ENCODE measurements around the gene RAF1. TPM values are rescaled to one million over a fixed set of nuclear protein-coding genes. Genes with fewer than 3 reads are reported as not detected.
"Not testable (repeated sequence)": the region's sequence is repeated elsewhere in the genome, so short reads cannot be mapped to it uniquely, and the experiment has no call there.

Gene RAF1
- 10 to 100 TPM; 64.6 to 66.9 TPM for total RNA-seq

DNA sequence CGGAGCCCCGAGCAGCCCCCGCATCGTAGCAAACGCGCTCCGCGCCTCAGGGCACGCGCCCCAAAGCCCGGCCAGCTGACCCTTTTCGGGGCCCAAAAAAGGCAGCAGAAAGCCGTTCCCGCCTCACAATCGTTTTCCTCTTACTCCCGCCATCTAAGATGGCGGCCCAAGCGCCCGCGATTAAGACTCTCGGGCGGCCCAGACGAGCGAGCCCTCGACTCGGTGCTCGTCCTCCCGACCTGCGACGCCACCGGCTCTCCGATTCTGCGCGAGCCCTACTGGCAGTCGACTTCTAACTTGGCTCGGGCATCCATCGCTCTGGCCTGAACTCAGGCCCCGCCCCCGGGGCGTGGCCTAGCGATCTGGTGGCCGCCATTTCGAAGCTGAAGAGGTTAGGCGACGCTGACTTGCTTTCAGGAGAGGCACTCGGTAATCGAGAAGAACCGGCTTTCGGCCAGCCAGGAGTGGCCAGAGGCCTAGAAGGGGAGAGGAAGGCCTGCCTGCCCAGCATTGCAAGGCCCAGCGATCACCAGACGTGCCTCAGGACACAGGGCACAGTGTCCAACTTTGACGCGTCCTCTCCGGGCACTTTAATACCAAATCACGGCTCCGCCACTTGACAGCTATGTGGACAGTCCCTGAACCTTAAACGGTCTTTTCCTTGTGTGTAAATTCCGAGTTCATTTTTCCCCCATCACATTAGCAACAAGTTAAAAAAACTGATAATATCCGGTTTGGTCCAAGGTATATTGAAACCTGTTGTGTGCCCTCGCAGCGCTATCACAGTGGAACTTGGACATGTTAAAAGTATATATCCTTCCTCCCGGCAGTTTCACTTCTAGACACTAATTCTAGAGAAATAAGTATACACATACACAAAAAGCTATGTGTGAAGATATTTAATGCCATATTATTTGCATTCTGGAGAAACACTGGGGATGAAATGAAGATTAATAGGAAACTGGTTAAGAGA lies at the start of gene RAF1:
TSS of gene RAF1 (minus strand) at position 182 of the 973 bp plus-strand sequence. CDS start 45,396 bp downstream, outside the sequence.
- ChIA-PET POLR2A (interaction anchor here (0.7 to 2.9 kb wide), 7 partner anchors 15 to 180 kb away, joined by 3 to 16 read pairs (median 3); partner anchors contain the start of genes RPL32 and TSEN2), CTCF (interaction anchor here (1.0 to 1.9 kb wide), 3 partner anchors 63 to 178 kb away, joined by 3 to 4 read pairs (median 4); no protein-coding TSS in a partner anchor)
- H3K36me3 Mint-ChIP-seq, result peaks cover 4% of the 10 kb centered on the region
- H3K4me3 Mint-ChIP-seq, result peak within 1 kb of the TSS; percentile 88
- no peaks in the 10 kb centered on the region for H3K27me3 Mint-ChIP-seq
- intact Hi-C loops (cut with micrococcal nuclease), result loop anchor here (1.0 to 10.0 kb wide), 8 partner anchors 37 to 469 kb away; partner anchors contain the start of genes RPL32 and TSEN2
- H3K9me3 Mint-ChIP-seq, result no peaks in the 10 kb centered on the region
- peak; percentile 98 for DNase-seq
- peaks cover 29% of the 10 kb centered on the region for H3K4me1 Mint-ChIP-seq (ENCODE audit: low read depth)
- peak within 1 kb of the TSS; percentile 87 for H3K27ac Mint-ChIP-seq

DNA sequence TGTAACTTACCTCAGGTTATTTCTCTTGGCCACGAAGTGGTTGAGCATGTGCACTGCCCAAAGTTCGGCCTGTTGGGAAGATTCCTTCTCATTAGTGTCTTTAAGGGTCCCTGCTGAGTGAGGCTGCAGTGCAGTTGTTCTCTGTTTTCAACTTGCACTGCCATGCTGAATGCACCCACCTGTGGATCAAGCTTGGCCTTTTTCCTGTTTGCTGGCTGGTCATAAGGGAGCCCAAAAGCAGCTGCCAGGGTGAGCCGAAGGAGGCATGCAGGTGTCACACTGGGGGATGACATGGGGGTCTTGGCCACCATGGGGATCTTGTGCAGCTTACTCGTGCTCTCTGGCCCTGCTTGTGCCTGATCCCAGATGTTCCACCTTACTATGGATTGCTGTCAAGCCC lies 46.1 kb upstream of the RAF1 start:
- no peak for DNase-seq
- CTCF ChIA-PET, result interaction anchor here (0.9 to 1.0 kb wide), 2 partner anchors 10 to 535 kb away, joined by 3 to 4 read pairs; no protein-coding TSS in a partner anchor
- Mint-ChIP-seq H3K4me3 (no peak overlapping the region), H3K4me1 (ENCODE audit: low read depth) (no peaks in the 10 kb centered on the region), H3K27ac (no peak overlapping the region), H3K27me3 (peaks cover 3% of the 10 kb centered on the region), H3K9me3 (no peaks in the 10 kb centered on the region), H3K36me3 (no peaks in the 10 kb centered on the region)
- POLR2A ChIA-PET, result no interaction called here
- intact Hi-C loops (cut with micrococcal nuclease), result no loop called here

DNA sequence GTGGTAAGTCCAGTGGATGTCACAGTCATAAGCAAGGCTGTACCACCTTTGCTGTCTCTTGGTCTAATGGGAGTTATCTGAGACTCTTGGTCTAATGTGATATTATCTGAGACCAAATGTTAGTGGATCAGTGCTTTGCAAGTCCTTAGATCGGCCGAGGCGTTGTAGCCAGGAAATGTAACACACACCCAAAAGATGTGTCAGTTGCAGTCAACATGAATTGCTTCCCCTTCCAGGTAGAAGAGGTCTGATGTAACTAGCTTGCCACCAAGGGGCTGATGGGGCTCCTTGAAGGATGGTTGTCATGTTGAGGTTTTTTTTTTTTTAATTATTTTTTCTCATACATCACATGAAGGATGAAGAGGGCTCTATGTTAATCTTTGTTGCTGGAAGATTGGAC lies 45.4 kb upstream of the RAF1 start:
- peaks cover 3% of the 10 kb centered on the region for H3K27me3 Mint-ChIP-seq
- H3K9me3 Mint-ChIP-seq, result no peaks in the 10 kb centered on the region
- CTCF ChIA-PET, result interaction anchor here (0.6 to 2.2 kb wide), 4 partner anchors 10 to 534 kb away, joined by 3 to 6 read pairs (median 4); no protein-coding TSS in a partner anchor
- no peak overlapping the region for H3K4me3 Mint-ChIP-seq
- intact Hi-C loops (cut with micrococcal nuclease), result loop anchor here (5.0 kb wide), 1 partner anchor 183 kb away; no protein-coding TSS in a partner anchor
- POLR2A ChIA-PET, result no interaction called here
- no peak for DNase-seq
- no peaks in the 10 kb centered on the region for H3K4me1 Mint-ChIP-seq (ENCODE audit: low read depth)
- no peak overlapping the region for H3K27ac Mint-ChIP-seq
- no peaks in the 10 kb centered on the region for H3K36me3 Mint-ChIP-seq

DNA sequence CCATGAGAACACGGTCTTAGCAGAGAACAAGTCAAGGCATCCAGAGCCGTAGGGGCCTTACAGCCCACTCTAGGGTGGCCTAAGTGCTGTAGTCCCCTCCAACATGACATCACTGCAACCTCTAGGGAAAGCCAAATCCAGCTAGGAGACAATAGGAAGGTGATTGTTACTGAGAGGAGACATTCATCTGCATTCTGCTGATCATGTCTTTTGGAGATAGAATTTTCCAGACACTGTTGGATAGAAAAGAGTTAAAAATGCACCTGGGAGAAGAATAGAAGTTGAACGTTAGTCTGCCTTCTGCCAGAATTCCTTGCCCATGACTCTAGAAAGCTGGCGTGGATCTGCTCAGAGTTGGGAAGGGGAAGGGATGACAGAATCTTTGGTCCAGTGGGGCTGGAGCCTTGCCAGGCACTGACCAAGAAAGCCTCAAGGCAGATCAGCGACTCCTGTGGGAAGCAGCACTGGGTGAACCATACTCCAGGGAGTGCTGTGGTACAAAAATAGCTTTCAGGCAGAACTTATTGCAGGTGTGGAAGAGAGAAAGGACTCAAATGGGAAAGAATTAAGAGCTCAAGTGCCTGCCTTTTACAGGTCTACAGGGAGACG lies 44.8 kb upstream of the RAF1 start:
- POLR2A ChIA-PET, result no interaction called here
- intact Hi-C loops (cut with micrococcal nuclease), result loop anchor here (5.0 kb wide), 1 partner anchor 184 kb away; no protein-coding TSS in a partner anchor
- no peak overlapping the region for H3K27ac Mint-ChIP-seq

DNA sequence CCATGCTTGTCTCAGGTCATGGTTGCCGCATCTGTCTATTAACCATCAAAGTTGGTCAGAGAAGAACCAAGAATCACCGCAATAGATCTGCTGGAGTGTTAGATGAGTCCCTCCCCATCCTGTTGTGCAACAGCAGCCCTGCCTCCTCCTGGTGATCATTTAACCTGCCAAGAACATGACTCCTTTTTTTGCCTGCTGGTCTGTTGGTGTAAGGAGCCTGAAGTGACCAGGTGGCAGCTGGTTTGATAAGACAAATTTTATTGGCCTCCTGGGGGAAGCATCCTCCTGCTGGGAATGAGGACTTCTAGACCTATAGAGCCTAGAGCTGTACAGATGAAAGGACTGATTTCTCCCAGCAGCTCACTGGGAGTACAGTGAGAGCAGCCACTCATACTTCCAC lies 43.5 kb upstream of the RAF1 start:
- Mint-ChIP-seq H3K9me3 (no peaks in the 10 kb centered on the region), H3K36me3 (no peaks in the 10 kb centered on the region), H3K4me3 (no peak overlapping the region), H3K4me1 (ENCODE audit: low read depth) (no peaks in the 10 kb centered on the region), H3K27me3 (no peaks in the 10 kb centered on the region), H3K27ac (no peak overlapping the region)
- DNase-seq, result no peak
- ChIA-PET CTCF (interaction anchor here (0.8 to 2.4 kb wide), 10 partner anchors 8 to 306 kb away, joined by 3 to 11 read pairs (median 4); partner anchors contain the start of gene RPL32), POLR2A (no interaction called here)
- intact Hi-C loops (cut with micrococcal nuclease), result loop anchor here (5.0 kb wide), 1 partner anchor 185 kb away; no protein-coding TSS in a partner anchor

More for the DNA sequence above, 44.8 kb upstream of the RAF1 start:
- CTCF ChIA-PET, result interaction anchor here (1.4 to 2.2 kb wide), 2 partner anchors 10 kb away, joined by 4 to 6 read pairs; no protein-coding TSS in a partner anchor
- no peaks in the 10 kb centered on the region for H3K4me1 Mint-ChIP-seq (ENCODE audit: low read depth)
- H3K27me3 Mint-ChIP-seq, result peaks cover 3% of the 10 kb centered on the region
- H3K9me3 Mint-ChIP-seq, result no peaks in the 10 kb centered on the region
- no peak overlapping the region for H3K4me3 Mint-ChIP-seq
- H3K36me3 Mint-ChIP-seq, result no peaks in the 10 kb centered on the region
- no peak for DNase-seq

DNA sequence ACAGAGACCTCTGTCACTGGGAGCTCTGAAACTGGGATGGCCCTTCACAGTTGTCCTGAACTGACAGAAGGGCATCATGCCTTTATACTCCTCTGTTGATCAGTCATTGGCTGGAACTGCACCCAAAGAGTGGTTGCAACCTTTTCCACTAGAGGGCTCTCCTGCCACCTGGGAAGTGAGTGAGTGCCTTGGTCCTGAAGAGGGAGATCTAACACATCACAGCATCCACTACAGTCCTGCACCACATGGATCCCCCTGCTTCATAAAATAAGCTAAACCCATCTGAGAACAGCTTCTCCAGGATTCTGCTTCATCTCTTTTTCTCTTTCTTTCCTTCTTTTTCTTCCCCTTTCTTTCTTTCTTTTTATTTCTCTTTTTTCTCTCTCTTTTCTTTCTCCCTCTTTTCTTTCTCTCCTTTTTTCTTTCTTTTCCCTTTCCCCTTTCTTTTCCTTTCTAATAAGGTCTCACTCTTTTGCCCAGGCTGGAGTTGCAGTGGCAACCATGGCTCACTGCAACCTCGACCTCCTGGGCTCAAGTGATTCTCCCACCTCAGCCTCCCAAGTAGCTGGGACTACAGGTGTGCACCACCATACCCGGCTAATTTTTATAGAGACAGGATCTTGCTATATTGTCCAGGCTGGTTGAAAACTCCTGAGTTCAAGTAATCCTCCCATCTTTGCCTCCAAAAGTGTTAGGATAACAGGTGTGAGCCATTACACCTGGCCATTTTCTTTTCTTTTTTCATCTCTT lies 42.8 kb upstream of the RAF1 start:
- intact Hi-C loops (cut with micrococcal nuclease), result loop anchor here (5.0 kb wide), 1 partner anchor 186 kb away; no protein-coding TSS in a partner anchor
- POLR2A ChIA-PET, result no interaction called here
- Mint-ChIP-seq H3K4me3 (no peak overlapping the region), H3K27me3 (no peaks in the 10 kb centered on the region), H3K4me1 (ENCODE audit: low read depth) (no peaks in the 10 kb centered on the region), H3K27ac (no peak overlapping the region), H3K9me3 (no peaks in the 10 kb centered on the region), H3K36me3 (no peaks in the 10 kb centered on the region)
- peak; percentile 75 for DNase-seq
- CTCF ChIA-PET, result interaction anchor here (0.6 to 2.4 kb wide), 18 partner anchors 9 to 306 kb away, joined by 3 to 11 read pairs (median 3); partner anchors contain the start of gene RPL32

DNA sequence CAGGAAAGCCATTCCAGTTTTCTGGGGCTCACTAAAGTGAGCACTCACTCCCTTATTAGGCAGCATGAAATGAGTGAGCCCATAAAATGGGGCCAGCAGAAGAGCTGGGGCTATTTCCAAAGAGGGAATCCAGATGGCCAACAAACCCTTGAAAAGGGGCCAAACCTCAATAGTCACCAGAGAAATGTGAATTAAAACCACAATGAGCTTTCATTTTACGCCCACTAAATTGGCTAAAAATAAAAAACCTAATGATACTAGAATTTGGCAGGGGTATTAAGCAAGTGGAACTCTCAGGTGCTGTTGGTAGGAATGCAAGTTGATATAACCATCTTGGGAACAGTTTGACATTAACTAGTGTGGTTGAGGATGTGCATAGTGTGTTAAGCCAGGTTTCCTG lies 42.1 kb upstream of the RAF1 start:
- Mint-ChIP-seq H3K4me1 (ENCODE audit: low read depth) (no peaks in the 10 kb centered on the region), H3K27ac (no peak overlapping the region), H3K4me3 (no peak overlapping the region), H3K27me3 (no peaks in the 10 kb centered on the region), H3K9me3 (no peaks in the 10 kb centered on the region), H3K36me3 (no peaks in the 10 kb centered on the region)
- intact Hi-C loops (cut with micrococcal nuclease), result loop anchor here (5.0 kb wide), 1 partner anchor 186 kb away; no protein-coding TSS in a partner anchor
- ChIA-PET CTCF (interaction anchor here (0.9 to 2.4 kb wide), 12 partner anchors 9 to 188 kb away, joined by 3 to 11 read pairs (median 3); partner anchors contain the start of gene RPL32), POLR2A (no interaction called here)
- no peak for DNase-seq

DNA sequence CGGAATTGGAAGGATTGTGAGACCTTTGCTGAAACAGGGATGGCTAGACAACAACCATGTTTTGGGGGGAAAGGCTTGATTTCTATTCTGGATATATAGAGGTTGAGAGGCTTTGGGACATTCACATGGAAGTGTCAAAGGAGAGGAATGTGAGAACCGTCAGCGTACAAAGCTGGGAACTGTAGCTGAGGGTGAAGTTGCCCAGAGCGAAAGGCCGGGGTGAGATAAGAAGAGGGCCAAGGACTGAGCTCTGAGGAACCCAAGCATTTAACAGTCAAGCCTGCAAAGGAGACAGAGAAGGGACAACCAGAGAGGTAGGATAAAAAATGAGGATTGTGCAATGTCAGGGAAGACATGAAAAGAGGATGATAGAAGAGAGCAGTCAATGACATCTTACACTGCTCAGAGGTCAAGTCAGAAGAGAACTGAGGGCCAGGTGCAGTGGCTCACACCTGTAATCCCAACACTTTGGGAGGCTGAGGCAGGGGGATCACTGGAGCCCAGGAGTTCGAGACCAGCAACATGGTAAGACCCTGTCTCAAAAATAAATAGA lies 41.5 kb upstream of the RAF1 start:
- no peaks in the 10 kb centered on the region for H3K9me3 Mint-ChIP-seq
- CTCF ChIA-PET, result interaction anchor here (0.9 to 1.8 kb wide), 5 partner anchors 15 to 105 kb away, joined by 3 to 8 read pairs (median 3); no protein-coding TSS in a partner anchor
- DNase-seq, result no peak
- H3K4me1 Mint-ChIP-seq (ENCODE audit: low read depth), result no peaks in the 10 kb centered on the region
- no peaks in the 10 kb centered on the region for H3K27me3 Mint-ChIP-seq
- no peak overlapping the region for H3K4me3 Mint-ChIP-seq
- no peaks in the 10 kb centered on the region for H3K36me3 Mint-ChIP-seq
- no peak overlapping the region for H3K27ac Mint-ChIP-seq
- POLR2A ChIA-PET, result no interaction called here
- intact Hi-C loops (cut with micrococcal nuclease), result loop anchor here (5.0 kb wide), 1 partner anchor 187 kb away; no protein-coding TSS in a partner anchor

DNA sequence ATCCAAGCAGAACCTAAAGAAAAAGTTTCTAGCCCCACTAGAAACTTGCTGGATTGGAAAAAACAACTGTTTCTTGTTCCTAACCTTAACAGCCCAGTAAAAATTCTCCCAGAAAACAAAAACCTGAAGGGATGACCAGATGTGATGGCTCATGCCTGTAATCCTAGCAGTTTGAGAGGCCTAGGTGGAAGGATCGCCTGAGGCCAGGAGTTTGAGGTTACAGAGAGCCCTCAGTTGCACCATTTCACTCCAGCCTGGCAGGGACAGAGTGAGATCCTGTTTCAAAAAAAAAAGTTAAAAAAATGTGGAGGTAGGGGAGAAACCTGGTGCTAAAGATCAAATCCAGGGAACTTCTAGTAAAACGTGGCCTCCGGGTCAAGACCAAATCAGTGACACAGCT lies 38.6 kb upstream of the RAF1 start:
- intact Hi-C loops (cut with micrococcal nuclease), result no loop called here
- ChIA-PET POLR2A (no interaction called here), CTCF (no interaction called here)

DNA sequence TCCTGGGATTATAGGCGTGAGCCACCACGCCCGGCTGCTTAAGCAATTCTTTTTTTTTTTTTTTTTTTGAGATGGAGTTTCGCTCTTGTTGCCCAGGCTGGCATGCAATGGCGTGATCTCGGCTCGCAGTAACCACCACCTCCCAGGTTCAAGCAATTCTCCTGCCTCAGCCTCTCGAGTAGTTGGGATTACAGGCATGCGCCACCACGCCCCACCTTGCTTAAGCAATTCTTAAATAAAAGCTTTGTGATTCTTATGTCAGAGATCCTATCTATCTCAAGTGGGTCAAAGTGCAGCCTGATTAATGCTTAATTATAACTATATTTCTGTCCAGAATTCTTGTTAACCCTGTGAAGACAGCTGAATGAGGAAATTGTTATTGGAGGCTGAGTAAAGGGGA lies 37.7 kb upstream of the RAF1 start:
- POLR2A ChIA-PET; H3K36me3 Mint-ChIP-seq; CTCF ChIA-PET; DNase-seq; H3K9me3 Mint-ChIP-seq; H3K27ac Mint-ChIP-seq; H3K27me3 Mint-ChIP-seq; intact Hi-C loops (cut with micrococcal nuclease); H3K4me3 Mint-ChIP-seq; H3K4me1 Mint-ChIP-seq (ENCODE audit: low read depth): not testable (repeated sequence)

More for the DNA sequence above, 38.6 kb upstream of the RAF1 start:
- no peak for DNase-seq
- Mint-ChIP-seq H3K9me3 (no peaks in the 10 kb centered on the region), H3K27ac (no peak overlapping the region), H3K4me1 (ENCODE audit: low read depth) (no peaks in the 10 kb centered on the region), H3K27me3 (no peaks in the 10 kb centered on the region), H3K36me3 (no peaks in the 10 kb centered on the region), H3K4me3 (no peak overlapping the region)

DNA sequence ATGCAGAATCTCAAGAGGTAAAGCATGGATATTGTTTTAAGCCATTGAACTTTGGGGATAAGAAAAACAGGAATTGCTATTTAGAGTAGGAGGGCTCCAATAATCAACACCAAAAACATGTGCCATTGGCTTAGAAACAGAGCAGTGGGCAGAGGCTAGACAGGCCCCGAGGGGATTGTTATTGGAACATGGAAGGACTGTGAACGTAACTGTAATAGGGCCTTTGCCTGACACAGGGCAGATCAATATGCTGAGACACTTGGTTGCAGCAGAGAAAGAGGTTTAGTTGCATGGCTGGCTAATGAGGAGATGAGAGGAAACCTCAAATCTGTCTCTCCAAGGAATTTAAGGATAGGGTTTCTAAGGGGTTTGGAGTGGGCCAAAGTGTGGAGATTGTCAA lies 36.9 kb upstream of the RAF1 start:
- Mint-ChIP-seq H3K4me3 (no peak overlapping the region), H3K4me1 (ENCODE audit: low read depth) (no peaks in the 10 kb centered on the region), H3K27ac (no peak overlapping the region), H3K27me3 (no peaks in the 10 kb centered on the region), H3K9me3 (no peaks in the 10 kb centered on the region), H3K36me3 (no peaks in the 10 kb centered on the region)
- DNase-seq, result no peak
- ChIA-PET CTCF (no interaction called here), POLR2A (no interaction called here)
- intact Hi-C loops (cut with micrococcal nuclease), result no loop called here
